CMK (cell line): ENCODE data around the gene SPNS2.

Source experiments
- DNase-seq: peaks from one replicate; pipeline ENCODE4 v3.0.0-alpha.2; 2010; ENCODE audit warnings: low read depth

Gene SPNS2

DNA sequence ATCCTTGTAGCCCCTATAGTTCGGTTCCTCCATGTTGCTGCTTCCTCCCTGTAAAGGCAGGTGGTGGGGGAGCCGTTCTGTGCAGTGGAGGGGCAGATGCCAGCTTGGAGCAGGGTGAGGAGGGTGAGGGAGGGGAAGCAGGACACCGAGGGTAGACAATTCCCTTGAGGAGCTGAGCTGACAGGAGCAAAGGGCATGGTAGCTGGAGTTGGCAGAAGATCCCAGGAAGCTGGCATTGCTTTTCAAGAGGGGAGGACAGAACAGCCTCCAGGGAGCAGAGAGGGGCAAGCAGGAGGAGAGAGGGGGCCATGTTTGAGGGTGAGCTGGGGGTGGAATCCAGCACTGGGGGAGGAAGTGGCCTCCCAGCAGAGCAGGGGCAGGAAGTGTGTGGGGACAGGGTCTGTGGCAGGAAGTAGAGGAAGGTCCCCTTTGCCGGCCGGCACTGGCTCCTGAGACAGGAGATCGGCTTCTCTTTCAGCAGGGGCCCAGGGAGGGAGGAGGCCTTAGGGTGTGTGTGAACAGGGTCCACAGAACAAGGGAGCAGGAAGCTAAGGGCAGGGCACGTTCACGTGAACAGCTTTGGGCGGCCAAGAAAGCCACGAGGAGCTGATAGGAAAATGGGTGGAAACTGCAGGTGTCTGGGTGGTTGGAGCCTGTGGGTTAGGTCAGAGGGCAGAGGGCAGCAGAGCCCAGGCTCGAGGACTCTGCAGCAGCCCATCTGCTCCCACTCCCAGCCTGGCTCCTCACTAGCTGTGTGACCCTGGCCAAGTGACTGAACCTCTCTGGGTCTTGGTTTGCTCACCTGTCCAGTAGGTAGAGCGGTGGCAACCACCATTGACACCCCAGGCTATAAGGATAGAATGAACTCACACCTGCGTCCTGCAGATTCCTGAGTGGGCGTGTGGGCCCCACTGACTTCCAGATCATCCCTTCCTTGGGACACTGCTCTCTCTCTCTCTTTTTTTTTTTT is 17.5 kb upstream of the SPNS2 start:
- peak; percentile 69 for DNase-seq

DNA sequence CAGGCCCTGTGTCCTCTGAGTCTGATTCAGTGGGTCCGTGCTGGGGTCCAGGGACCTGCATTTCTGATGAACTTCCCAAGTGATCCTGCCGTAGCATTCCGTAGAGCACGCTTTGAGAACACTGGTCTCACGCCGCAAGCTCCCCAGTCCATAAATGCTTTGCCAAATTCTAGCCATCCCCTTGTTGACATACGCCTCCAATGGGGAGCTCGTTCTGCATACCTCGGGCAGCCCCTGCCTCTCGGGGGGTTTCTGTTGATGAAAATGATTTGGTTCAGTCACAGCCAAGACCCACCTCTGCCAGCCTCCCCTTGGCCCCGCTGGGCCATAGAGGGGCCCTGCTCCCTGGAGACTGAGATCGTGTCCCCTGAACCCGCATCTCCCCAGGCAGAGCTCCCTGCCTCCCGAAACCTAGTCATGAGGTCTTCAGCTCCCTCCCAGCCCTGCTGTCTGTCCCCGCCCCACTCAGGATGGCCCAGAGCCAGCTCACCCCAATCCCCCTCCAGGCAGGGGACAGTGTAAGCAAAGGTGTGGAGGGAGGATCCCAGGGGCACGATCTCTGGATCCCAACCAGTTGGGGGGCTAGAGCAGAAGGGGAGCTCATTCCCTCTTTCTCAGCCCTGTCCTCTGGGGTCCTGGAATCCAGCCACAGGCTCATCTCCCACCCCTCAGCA is 16.2 kb upstream of the SPNS2 start:
- DNase-seq: no peak

DNA sequence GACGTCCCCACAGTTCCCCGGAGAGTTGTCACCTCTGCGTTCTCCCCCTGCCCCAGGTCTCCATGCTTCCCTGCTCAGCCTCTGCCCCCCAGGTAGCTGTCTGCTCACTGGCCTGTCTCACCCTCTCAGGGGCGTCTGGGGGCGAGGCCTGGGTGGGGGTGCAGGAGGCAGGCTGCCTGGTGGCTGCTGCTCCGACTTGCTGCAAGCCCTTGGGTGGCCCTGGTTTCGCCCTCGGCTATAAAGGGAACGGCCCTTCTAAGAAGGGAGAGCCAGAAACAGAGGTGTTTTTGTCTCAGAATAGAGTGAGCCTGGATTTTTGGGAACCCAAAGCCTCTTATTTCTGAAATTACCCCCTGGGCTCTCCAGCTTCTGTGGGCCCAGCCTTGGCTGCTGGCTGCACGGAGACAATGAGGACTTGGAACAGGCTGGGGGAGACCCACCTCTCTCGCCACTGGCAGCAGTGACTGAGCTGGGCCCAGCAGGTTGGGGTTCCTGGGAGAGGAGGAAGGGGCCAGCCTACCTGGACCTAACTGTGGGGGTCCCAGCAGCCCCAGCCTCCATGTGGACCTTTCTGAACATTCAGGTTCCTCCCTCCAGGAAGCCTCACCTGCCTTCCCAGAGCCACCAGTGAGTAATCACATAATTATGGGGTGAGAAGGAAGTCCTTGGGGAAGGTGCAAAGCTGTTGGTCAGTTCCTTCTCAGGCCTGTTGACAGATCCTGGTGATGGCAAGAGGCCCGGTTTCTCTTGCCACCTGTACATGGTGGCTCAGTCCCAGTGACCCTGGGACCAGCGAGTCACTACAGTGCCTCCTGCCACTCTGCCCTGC is 15.5 kb upstream of the SPNS2 start:
- DNase-seq: no peak

DNA sequence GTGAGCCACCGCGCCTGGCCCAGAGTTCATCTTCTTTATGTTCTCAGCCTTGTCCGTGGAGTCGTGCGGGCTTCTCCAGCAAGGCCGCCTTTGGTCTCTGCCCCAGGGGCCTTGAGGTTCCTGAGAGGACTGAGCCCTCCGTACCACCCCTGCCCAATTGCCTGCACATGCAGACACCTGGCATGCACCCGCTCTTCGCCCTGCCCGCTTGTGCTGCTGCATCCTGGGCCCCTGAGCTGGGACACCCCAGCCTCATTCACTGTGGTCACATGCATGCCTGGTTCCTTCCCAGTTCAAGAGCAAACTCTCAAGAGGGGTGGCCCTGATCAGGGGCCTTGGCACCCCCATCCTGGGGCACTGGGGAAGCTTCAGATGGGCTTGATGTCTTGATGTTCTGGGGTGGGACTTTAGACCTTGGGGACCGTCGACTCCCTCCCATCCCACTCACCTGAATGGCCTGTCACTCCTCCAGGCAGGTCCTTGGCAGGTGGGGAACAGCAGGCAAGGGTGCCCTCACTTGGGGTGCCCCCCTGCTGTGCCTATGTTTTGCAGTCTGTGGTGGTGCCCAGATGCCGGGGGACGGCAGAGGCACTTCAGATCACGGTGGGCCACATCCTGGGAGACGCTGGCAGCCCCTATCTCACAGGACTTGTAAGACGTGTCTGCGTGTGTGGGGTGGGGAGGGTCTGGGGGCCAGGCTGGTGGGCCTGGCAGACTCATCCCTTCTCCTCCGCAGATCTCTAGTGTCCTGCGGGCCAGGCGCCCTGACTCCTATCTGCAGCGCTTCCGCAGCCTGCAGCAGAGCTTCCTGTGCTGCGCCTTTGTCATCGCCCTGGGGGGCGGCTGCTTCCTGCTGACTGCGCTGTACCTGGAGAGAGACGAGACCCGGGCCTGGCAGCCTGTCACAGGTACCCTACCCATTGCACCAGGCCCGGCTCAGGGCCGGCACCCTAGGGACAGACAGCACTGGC is 12.7 kb upstream of the SPNS2 start:
- DNase-seq: no peak

DNA sequence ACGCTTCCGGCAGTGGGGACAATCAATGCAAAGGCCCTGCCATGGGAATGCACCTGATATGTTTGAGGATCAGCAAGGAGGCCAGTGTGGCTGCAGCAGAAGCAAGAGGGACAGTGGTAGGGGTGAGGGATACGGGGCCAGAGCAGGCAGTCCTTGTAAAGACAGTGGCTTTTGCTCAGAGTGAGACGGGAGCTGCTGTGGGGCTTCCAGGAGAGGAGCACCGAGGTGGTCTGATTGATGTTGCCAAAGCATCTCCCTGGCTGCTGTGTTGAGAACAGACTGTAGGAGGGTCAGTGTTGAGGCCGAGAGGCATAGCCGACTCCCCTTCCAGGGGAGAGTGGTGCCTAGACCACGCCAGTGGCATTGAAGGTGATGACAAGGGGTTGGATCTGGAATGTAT is 11.4 kb upstream of the SPNS2 start:
- DNase-seq: no peak

DNA sequence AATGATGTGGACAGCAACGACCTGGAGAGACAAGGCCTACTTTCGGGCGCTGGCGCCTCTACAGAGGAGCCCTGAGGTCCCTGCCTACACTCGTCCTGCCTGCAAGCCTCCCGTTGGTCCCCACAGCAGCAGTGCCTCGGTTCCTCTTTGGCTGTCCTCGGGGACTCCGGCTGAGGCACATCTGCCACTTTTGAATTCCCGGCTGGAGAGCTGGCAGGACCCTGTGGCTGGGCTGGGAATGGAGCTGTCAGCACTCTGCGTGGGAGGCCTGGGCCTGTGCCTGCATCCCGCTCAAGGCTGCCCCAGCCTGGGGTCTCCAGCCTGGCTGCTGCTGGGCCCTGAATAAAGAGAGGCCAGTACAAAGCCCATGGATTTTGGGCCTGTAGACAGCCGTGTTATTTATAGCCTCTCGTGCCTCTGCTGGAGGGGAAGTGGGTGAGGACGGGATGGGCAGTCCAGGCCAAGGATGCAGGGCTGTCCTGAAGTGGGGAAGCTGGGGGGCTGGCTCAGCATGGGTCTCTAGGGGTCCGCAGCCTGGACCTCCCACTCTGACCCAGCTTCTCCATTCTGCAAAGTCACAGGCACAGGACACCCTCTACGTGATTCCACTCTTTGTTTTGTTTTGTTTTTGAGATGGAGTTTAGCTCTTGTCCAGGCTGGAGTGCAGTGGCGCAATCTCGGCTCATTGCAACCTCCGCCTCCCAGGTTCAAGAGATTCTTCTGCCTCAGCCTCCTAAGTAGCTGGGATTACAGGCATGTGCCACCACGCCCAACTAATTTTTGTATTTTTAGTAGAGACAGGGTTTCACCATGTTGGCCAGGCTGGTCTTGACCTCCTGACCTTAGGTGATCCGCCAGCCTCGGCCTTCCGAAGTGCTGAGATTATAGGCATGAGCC is 10.6 kb upstream of the SPNS2 start:
- no peak for DNase-seq

DNA sequence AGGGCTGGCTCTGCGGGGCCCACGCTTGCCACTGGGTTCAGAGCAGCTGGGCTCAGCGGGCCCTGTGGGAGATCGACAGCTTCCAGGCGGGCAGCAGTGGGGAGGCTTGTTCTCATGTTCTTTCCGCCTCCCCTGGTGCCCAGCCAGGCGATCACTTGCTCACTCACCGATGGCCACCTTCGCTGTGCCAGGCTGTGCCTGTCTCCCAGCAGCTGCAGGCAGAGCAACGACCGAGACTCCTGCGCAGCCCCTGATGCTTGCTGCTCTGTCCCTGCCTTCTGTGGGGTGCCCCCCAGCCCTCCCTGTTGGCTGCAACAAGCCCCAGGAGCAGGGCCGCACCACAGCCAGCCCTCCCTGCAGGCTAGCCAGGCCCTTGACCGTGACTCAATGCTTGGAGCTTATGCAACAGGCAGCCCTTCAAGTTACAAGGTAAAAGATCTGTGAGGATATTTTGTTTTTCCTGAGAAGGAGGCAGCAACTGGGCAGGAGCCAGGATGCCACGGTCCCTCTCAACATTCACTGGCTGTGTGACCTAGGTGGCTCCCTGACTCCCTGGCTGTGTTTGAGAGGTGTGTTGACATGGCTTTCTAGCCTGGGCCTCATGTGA is 9.6 kb upstream of the SPNS2 start:
- DNase-seq: no peak

DNA sequence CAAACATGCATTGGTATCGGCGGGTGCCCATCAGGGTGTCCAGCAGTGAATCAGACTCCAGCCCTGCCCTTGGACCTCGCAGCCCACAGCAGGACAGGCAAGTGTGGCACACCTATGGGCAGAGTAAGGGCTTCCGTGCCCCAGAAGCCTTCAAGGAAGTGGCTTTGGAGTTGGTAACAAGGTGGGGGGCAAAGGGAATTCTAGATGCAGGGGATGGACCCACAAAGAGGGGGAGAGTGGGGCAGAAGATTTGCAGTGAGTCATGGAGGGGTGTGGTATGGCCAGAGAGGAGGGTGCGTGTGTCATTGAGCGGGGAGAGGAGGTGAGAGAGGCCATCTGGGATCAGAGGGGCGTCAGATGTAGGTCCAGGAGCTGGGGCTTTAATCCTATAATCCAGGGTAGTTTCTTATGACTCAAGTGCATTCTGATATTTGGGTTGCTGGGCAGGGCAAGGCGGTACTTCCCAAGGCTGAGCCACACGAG is 8.5 kb upstream of the SPNS2 start:
- DNase-seq: no peak

DNA sequence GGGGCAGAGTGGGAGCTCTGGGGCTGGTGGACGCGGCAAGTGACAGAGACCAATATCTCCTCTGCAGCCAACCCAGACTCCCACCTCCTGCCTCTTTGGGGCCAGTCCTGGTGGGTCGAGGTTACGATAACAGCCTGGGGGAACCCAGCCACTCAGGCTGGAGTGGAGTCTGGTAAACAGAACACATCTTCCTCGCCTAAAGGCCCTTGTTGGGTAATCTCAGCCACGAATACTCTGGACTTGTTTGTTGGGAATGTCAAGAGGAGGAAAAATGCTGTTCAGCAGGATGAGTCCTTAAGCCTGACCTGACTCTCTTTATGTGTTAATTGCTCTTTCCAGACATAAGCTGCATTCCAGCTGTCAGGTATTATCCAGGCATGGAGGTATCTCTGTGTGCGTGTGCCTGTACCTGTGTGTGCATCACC is 8.0 kb upstream of the SPNS2 start:
- DNase-seq: no peak

DNA sequence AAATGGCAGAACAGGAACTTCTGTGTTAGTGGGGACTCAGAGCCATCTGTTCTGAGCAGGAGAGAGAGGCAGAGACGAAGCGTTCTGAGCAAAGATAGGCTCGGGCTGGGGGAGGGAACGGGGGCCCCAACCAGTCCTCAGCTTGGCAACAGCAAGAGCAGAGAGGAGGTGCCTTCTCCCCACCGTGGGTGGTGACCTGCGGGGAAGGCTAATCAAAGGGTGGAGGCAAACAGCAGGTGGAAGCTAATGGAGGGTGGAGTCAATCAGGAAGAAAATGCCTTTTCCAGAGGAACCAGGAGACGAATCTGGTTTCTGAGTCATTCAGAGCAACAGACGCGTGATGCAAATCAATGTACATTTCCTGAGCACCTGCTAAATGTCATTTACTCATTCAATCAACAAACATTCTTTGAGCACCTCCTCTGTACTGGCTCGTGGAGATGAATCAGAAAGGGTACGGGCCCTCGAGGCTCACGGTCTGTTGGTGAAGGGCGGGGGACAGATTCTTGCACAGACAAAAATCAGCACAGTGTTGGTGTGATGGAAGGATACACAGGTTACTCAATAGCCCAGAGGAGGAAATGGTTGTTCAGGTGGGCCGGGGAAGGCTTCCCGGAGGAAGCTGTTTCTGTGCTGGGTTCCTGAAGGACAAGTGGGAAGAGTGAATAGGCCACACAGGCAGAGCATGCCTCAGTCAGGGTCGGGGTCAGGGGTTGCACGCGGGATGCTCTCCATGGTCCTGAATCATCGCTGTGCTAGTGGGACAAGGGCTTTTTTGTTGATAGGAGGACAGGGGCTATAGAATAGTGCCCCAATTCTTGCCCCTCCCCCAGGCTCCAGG is 5.7 kb upstream of the SPNS2 start:
- DNase-seq: no peak

DNA sequence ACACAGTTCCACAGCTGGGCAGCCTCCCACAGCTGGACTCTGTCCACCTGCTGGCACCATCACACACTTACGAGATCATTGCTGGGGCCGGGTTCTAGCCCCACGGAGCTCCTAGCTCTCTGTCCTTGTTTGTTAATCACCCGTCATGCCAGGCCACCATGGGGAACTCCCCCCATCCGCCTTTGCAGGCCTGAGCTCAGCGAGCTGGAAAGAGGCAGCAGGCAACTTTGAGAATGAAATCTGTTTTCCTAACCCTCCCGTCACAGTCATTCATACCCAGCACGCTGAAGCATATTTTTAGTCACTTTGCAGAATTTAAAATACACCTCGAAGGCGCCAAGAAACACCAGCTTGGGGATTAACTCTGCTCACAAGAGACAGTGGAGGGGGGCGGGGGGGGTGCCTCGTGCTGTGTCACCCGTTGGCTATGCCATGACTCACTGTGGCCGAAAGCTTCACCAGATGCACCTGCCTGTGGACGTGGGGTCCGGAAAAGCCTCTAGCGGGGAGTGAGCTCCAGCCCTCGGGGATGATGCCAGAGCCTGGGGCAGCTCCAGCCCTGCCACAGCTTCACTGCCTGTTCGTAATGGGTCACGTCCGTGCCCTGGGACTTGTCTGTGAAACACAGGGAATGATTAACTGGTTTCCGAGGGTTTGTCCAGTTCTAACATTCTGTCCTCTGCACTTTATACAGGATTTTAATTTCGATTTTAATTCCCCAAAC is 1.4 kb upstream of the SPNS2 start:
- no peak for DNase-seq

DNA sequence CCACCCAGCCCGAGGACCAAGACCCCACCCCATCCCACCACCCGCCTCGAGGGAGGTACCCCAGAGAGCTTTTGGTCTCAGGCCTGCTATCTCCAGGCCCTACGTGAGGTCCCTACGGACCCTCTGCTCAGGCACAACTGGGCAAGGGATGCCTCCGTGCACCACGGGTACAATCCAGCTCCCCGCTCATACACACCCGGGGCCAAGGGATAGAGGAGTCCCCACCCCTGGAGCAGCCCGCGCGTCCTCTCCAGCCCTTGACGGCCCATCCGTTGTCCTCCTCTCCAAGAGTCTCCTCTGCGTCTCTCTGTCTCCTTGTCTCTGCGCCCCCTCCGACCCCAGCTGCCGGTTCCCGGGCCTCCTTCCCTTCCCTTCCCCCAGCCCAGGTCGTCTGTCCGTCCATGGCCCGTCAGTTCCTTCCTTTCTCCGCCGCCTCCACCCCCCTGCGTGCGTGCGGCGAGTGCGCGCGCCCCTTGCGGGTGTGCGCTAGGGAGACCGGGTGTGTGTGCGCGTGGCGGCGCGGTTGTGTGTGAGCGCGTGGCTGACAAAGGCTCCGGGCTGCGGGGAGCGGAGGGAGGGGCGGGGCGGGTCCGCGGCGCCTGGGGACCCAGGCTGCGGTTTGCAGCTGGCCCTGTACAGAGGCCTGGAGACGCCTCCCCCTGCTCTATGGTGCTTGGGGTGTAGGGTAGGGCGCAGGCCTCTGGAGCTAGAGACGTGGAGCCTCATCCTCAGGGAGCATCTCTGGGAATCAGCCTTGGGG is 930 bp downstream of the SPNS2 start:
- DNase-seq: no peak

DNA sequence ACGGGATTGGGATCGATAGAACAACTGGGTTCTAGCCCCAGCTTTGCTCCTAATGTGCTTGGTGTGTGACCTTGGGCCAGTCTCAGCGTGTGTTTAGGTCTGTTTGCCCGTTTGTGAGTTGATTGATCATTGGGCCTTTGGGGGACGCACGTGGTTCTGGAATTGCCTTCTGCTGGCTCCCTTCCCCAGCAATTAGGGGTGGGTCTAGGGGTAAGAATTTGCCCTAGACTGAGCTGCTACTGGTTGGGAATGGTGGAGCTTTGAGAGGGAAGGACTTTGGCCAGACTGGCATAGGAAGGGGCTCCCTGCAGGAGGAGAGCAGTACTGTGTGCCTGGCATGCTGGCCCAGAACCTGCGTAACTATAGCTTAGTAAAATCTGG is 1.5 kb downstream of the SPNS2 start:
- DNase-seq: no peak

DNA sequence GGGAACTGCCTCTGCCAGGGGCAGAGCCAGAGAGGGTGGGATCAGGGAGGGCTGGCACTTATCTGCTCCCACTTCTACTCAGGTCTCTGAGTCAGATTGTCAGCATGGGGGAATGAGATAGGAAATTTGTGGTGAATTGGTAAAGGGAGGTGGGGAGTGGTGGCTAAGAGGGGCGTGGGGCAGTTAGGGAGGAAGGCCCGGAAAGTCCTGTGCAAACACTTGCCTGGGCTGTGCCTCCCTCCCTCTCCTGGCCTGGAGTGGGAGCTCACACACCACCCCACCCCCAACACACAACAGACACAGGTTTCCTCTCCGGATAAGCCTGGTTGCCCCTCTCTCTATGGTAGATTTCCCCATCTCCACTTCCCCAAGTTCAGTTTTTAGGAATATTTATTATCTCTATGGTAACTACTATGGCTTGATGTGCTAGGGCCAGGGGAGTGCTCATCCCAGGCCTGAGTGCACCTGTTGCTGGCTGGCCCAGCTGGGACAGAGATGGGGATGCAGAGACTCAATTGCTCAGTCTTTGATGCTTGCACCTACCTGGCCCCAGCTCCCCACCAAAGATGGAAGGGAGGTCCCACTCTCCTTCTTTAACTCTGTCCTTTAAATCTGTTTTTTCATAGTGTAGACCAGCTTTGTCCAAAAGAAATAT is 2.7 kb downstream of the SPNS2 start:
- peak; percentile 68 for DNase-seq

DNA sequence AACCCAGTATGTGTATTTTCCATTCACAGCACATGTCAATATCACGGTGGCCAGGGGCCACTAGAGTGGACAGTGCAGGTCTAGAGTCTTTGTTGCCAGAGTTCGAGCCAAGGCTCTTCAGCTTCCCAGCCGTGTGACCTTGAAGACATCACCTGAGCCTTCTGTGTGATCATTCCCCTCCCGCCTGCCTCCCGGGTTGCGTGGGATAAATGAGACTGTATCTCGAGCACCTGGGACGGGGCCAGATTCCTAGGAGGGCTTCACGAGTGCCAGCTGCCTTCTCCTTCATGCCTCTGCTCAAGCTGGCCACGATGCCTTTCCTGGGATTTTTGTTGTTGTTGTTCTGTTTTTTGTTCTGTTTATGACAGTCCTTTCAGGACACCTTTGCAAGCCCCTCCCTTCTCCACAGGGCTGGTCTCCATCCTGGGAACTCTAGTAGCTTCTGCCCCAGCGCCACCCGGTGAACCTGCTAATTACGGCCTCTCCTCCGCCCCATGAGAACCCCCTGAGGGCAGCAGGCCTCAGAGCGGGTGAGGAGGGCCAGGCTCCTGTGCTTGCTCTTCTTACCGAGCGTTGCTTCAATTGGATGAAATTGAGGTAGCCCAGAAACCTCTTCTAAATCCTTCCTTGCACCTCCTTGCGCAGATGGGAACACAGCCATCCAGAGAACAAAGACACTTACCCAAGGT is 3.9 kb downstream of the SPNS2 start:
- DNase-seq: no peak
